Activated naive CD4-positive, alpha-beta T cell (primary cell): ENCODE results near the gene EAF2.
"Not testable (repeated sequence)": the region's sequence is repeated elsewhere in the genome, so short reads cannot be mapped to it uniquely, and the experiment has no call there.

ENCODE experiments used
- DNase-seq, 4 experiments: peaks; one replicate each; lab custom pipeline; 2025; lab: John Stamatoyannopoulos, UW

EAF2 gene

GRCh38 chr3:121863247-121863646, 28.2 kb downstream of the EAF2 start:
- not testable (repeated sequence) for DNase-seq

GRCh38 chr3:121863801-121864200, 28.8 kb downstream of the EAF2 start:
- DNase-seq, result no peak

GRCh38 chr3:121869736-121870135, 34.7 kb downstream of the EAF2 start:
- DNase-seq, result no peak

- DNase-seq, result no peak
Measured at GRCh38 chr3:121870717-121871116, 35.7 kb downstream of the EAF2 start.

- no peak for DNase-seq
Measured at GRCh38 chr3:121871430-121871829, 36.4 kb downstream of the EAF2 start.

GRCh38 chr3:121878411-121878810, 43.4 kb downstream of the EAF2 start:
- no peak for DNase-seq

- no peak for DNase-seq
Measured at GRCh38 chr3:121883507-121883906, 48.5 kb downstream of the EAF2 start.

GRCh38 chr3:121885386-121885785, 50.4 kb downstream of the EAF2 start:
- DNase-seq, result no peak

GRCh38 chr3:121894301-121894990, 59.4 kb downstream of the EAF2 start, which contains the start of gene SLC15A2:
Gene SLC15A2 (plus strand): TSS chr3:121894401. CDS start chr3:121894477, 76 bp downstream.
- no peak for DNase-seq

GRCh38 chr3:121895121-121895520, 60.1 kb downstream of the EAF2 start:
- DNase-seq, result no peak

GRCh38 chr3:121895736-121896135, 60.7 kb downstream of the EAF2 start:
- DNase-seq, result no peak

GRCh38 chr3:121896823-121897222, 61.8 kb downstream of the EAF2 start:
- DNase-seq, result no peak

GRCh38 chr3:121897296-121897695, 62.3 kb downstream of the EAF2 start:
- no peak for DNase-seq

GRCh38 chr3:121913305-121913990, 78.4 kb downstream of the EAF2 start:
- DNase-seq, result no peak

- no peak for DNase-seq
Measured at GRCh38 chr3:121914081-121914998, 79.3 kb downstream of the EAF2 start.

- DNase-seq, result no peak
Measured at GRCh38 chr3:121916189-121916588, 81.2 kb downstream of the EAF2 start.

- DNase-seq, result no peak
Measured at GRCh38 chr3:121918779-121919483, 83.9 kb downstream of the EAF2 start.

GRCh38 chr3:121924734-121925133, 89.7 kb downstream of the EAF2 start:
- DNase-seq, result no peak

GRCh38 chr3:121926380-121926779, 91.4 kb downstream of the EAF2 start:
- no peak for DNase-seq
